ENCODE data around the gene IMMP1L. TPM values are rescaled to one million over a fixed set of nuclear protein-coding genes. Genes with fewer than 3 reads are reported as not detected.
A peak's percentile ranks its signal among the peaks of the same experiment; 100 is the strongest.

IMMP1L gene, protein sequence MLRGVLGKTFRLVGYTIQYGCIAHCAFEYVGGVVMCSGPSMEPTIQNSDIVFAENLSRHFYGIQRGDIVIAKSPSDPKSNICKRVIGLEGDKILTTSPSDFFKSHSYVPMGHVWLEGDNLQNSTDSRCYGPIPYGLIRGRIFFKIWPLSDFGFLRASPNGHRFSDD
- 10 to 100 TPM; 21.9 to 32.3 (median 28.8) TPM for total RNA-seq
- 56.2 TPM for polyA plus RNA-seq
- long read RNA-seq, donor 1, partial matches to known transcripts = 0 of 10 reads
- long read RNA-seq, donor 1, other reads (novel, unspliced or antisense) = 5 of 10 reads
- long read RNA-seq, donor 2, partial matches to known transcripts = 0 of 8 reads
- long read RNA-seq, donor 2, other reads (novel, unspliced or antisense) = 2 of 8 reads
- long read RNA-seq, donor 3, partial matches to known transcripts = 1 of 10 reads
- long read RNA-seq, donor 3, other reads (novel, unspliced or antisense) = 4 of 10 reads
- long read RNA-seq, donor 4, partial matches to known transcripts = 0 of 1 reads
- long read RNA-seq, donor 4, other reads (novel, unspliced or antisense) = 0 of 1 reads

DNA sequence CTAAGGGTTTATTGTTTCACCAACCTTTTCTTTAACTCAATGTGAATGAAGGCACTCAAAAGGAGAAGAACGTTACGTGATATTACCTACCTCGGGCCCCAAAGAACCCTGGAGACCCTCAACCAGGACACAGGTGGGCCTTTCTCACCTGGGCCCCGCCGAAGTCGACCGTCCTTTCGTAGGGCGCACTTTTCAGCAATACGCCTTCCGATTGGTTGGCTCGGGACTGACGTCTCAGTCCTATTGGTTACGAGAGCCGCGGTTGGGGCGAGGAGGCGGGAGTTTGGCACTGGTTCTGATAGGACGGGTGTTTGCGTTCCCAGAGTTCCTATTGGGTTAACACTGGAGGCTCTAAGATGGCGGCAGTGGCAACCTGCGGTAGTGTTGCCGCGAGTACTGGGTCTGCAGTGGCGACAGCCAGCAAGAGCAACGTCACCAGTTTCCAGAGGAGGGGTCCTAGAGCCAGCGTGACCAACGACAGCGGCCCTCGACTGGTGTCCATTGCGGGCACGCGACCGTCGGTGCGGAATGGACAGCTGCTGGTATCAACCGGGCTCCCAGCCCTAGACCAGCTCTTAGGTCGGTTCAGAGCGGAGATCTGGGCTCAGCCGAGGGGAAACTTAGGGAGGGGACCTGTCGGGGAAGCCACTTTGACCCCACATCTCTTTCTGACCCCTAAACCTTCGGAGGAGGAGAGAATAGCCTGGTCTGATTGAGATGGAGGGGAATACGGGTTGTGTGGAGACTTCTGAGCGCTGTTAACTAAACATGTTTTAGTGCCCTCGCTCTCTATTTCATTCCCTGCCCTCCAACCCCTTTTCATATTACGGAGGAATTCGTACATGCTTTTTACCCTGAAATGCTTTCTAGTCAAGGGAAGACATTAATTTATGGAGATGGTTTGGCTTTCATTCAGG is at the start of gene IMMP1L, which contains the start of gene ELP4:
Gene IMMP1L (minus strand): TSS at position 194 of the 917 bp plus-strand sequence. CDS start 46,346 bp downstream, outside the sequence.
Gene ELP4 (plus strand): TSS at position 339 of the 917 bp plus-strand sequence. CDS start 18 bp downstream, at position 357.
- intact Hi-C loops (cut with DNase I) = no loop called here
- Histone ChIP-seq H3K27ac (ENCODE audit: low read length) (peak within 1 kb of the TSS; percentile 88), H3K9me3 (ENCODE audit: control insufficient read depth, low read length) (no peaks in the 10 kb centered on the region), H3K4me1 (ENCODE audit: control insufficient read depth, insufficient read depth, low read length) (no peaks in the 10 kb centered on the region), H3K27me3 (ENCODE audit: control insufficient read depth, insufficient read depth) (no peaks in the 10 kb centered on the region), H3K4me3 (ENCODE audit: low read length) (peak within 1 kb of the TSS; percentile 80)
- under 1% methylated on average over 47 of the region's 47 CpGs for WGBS
- peak; percentile 96 to 98 (median 97) for DNase-seq
- peak; percentile 100 for ATAC-seq

DNA sequence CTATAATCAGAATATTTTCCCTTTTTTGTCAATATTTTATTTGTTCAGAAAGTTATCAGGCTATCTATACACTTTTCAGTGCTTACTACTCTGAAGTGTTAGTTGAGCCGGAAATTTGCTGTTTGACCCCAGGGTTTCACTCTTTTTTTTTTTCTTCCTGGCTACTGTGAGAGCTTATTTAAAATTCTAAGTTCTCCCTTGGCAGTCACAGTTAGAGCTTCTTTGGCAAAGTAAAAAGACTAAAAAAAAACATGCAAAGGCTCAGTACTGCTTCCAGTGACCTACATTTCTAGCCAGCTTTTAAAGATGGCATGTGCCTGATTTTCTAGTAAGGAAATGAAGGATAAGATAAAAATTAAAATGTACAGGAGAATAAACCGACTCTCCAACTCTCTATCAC is 48.6 kb upstream of the IMMP1L start:
- no peak for DNase-seq
- no peaks in the 10 kb centered on the region for H3K27me3 ChIP-seq (ENCODE audit: control insufficient read depth, insufficient read depth)
- intact Hi-C loops (cut with DNase I) = no loop called here
- H3K4me1 ChIP-seq (ENCODE audit: control insufficient read depth, insufficient read depth, low read length) = no peaks in the 10 kb centered on the region
- H3K4me3 ChIP-seq (ENCODE audit: low read length) = no peak overlapping the region
- H3K27ac ChIP-seq (ENCODE audit: low read length) = no peak overlapping the region
- no peaks in the 10 kb centered on the region for H3K9me3 ChIP-seq (ENCODE audit: control insufficient read depth, low read length)
- WGBS = 15% methylated on average over 2 of the region's 2 CpGs
- ATAC-seq = peak in 1 of 2 donors; percentile 47

DNA sequence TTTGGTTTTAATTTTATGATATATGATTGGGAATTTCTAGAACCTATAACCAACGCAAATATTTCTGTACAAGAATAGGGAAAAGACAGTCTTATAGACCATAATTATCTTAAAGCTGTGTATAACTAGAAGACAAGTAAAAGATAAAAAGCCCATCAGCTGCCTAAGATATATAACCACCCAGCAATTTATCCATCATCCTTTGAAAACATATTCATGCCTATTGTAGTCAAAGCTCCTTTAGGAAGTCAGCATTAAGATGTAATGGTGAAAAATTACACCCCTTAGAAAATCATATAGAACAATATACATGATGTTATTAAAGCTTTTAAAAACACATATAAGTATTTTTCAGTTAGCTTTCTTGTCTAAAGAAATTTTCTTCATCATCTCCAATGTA is 46.5 kb upstream of the IMMP1L start:
- H3K27me3 ChIP-seq (ENCODE audit: control insufficient read depth, insufficient read depth) = no peaks in the 10 kb centered on the region
- no peaks in the 10 kb centered on the region for H3K9me3 ChIP-seq (ENCODE audit: control insufficient read depth, low read length)
- 86% methylated on average over 1 of the region's 1 CpG for WGBS
- no peak overlapping the region for H3K4me3 ChIP-seq (ENCODE audit: low read length)
- DNase-seq (no peak), ATAC-seq (no peak)
- H3K27ac ChIP-seq (ENCODE audit: low read length) = no peak overlapping the region
- H3K4me1 ChIP-seq (ENCODE audit: control insufficient read depth, insufficient read depth, low read length) = no peaks in the 10 kb centered on the region
- intact Hi-C loops (cut with DNase I) = no loop called here

DNA sequence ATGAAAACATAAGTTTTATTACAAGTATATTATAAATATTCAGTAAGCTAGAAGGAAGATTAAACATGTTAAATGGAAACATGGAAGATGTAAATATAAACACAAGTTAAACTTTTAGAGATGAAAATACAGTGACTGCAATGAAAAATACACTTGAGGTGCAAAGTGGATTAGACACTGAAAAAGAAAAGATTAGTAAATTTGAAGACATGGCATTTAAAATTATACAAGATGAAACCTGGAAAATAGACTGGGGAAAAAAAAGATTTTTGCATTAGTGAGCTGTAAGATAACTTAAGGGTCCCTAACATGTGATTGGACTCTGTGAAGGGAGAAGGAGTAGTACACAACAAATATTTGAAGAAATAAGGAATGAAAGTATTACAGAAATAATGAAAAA is 33.4 kb upstream of the IMMP1L start:
- no peaks in the 10 kb centered on the region for H3K9me3 ChIP-seq (ENCODE audit: control insufficient read depth, low read length)
- H3K4me3 ChIP-seq (ENCODE audit: low read length) = no peak overlapping the region
- intact Hi-C loops (cut with DNase I) = no loop called here
- no peak for ATAC-seq
- no peak overlapping the region for H3K27ac ChIP-seq (ENCODE audit: low read length)
- no peak for DNase-seq
- no peaks in the 10 kb centered on the region for H3K27me3 ChIP-seq (ENCODE audit: control insufficient read depth, insufficient read depth)
- no peaks in the 10 kb centered on the region for H3K4me1 ChIP-seq (ENCODE audit: control insufficient read depth, insufficient read depth, low read length)

DNA sequence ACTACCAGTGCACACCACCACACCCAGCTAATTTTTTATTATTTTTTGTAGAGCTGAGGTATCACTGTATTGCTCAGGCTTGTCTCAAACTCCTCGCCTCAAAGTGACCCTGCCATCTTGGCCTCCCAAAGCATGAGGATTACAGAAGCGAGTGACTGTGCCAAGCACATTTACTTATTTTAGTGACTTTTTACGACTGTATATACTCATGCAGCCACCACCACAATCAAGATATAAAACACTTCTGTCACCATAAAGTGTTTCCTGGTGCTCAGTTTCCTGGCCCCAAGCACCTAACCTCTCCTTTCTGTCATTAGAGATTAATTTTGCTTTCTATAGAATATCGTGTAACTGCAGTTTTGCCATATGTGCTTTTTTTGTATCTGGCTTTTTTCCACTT is 26.1 kb upstream of the IMMP1L start:
- 92% methylated on average over 4 of the region's 4 CpGs for WGBS

DNA sequence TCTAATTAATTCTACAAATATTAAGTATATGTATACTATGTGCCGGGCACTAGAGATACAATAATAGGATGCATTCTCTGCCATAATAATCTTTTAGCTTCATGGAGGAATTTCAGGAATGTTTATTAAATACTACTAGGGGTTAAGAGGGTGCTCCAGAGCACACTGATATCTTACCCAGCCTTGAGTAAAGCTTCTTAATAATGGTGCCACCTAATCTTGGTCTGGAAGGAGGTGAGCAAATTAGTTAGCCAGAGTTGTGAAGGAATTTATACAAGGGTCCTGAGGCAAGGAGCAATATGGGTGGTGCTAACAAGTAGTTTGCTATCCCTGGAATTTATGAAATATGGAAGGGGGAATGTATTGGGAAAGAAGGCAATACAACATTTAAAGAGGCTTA is 21.9 kb upstream of the IMMP1L start:
- ATAC-seq (no peak), DNase-seq (no peak)
- H3K4me1 ChIP-seq (ENCODE audit: control insufficient read depth, insufficient read depth, low read length) = peaks cover 2% of the 10 kb centered on the region
- WGBS = 87% methylated on average over 1 of the region's 1 CpG
- intact Hi-C loops (cut with DNase I) = no loop called here
- no peaks in the 10 kb centered on the region for H3K9me3 ChIP-seq (ENCODE audit: control insufficient read depth, low read length)
- H3K27me3 ChIP-seq (ENCODE audit: control insufficient read depth, insufficient read depth) = no peaks in the 10 kb centered on the region
- no peak overlapping the region for H3K27ac ChIP-seq (ENCODE audit: low read length)
- H3K4me3 ChIP-seq (ENCODE audit: low read length) = no peak overlapping the region

More for the DNA sequence above, 26.1 kb upstream of the IMMP1L start:
- Histone ChIP-seq H3K27ac (ENCODE audit: low read length) (no peak overlapping the region), H3K27me3 (ENCODE audit: control insufficient read depth, insufficient read depth) (no peaks in the 10 kb centered on the region), H3K4me1 (ENCODE audit: control insufficient read depth, insufficient read depth, low read length) (no peaks in the 10 kb centered on the region), H3K4me3 (ENCODE audit: low read length) (no peak overlapping the region), H3K9me3 (ENCODE audit: control insufficient read depth, low read length) (no peaks in the 10 kb centered on the region)
- no peak for DNase-seq
- intact Hi-C loops (cut with DNase I) = no loop called here
- ATAC-seq = no peak

DNA sequence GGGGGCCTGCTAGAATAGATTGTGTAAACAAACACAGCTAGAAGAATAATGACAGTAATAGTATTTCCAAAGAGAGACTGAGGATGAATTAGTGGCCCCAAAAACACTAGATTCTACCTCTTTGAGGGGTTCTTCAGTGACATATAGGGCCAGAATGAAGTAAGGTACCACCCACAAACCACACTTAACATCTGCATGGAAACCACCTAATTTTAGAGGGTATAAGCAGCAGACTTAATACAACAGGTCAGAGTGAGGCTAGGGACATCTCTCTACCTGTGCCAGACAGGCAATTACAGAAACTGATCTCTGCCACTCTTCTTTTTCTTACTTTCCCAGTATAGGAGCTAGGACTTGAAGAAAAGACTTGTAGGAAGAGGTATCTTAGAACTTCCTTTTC is 20.3 kb upstream of the IMMP1L start:
- Histone ChIP-seq H3K4me1 (ENCODE audit: control insufficient read depth, insufficient read depth, low read length) (peaks cover 2% of the 10 kb centered on the region), H3K27me3 (ENCODE audit: control insufficient read depth, insufficient read depth) (no peaks in the 10 kb centered on the region), H3K27ac (ENCODE audit: low read length) (no peak overlapping the region), H3K9me3 (ENCODE audit: control insufficient read depth, low read length) (no peaks in the 10 kb centered on the region), H3K4me3 (ENCODE audit: low read length) (no peak overlapping the region)
- DNase-seq = no peak
- intact Hi-C loops (cut with DNase I) = no loop called here
- no peak for ATAC-seq

DNA sequence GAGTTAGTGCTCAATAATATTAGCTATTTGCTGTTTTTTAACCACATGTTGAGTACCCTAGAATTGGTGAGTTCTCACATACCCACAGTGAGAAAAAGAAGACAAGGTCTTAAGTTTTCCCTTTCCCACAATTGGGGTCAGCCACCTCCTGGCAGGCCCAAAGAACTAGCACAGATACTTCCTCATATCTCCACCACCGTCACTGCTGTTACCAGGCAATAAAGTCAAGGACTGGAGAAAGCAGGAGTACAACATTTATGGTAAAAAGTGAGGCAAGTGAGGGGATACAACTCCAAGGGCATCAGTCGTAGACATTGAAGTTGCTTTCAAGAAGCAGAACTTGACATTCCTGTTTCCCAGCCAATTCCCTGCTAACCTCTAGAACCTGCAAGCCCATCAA is 19.8 kb upstream of the IMMP1L start:
- Histone ChIP-seq H3K4me3 (ENCODE audit: low read length) (no peak overlapping the region), H3K9me3 (ENCODE audit: control insufficient read depth, low read length) (no peaks in the 10 kb centered on the region), H3K27me3 (ENCODE audit: control insufficient read depth, insufficient read depth) (no peaks in the 10 kb centered on the region), H3K27ac (ENCODE audit: low read length) (no peak overlapping the region), H3K4me1 (ENCODE audit: control insufficient read depth, insufficient read depth, low read length) (peaks cover 2% of the 10 kb centered on the region)
- intact Hi-C loops (cut with DNase I) = no loop called here
- WGBS = 67% methylated on average over 2 of the region's 2 CpGs
- ATAC-seq (no peak), DNase-seq (no peak)

DNA sequence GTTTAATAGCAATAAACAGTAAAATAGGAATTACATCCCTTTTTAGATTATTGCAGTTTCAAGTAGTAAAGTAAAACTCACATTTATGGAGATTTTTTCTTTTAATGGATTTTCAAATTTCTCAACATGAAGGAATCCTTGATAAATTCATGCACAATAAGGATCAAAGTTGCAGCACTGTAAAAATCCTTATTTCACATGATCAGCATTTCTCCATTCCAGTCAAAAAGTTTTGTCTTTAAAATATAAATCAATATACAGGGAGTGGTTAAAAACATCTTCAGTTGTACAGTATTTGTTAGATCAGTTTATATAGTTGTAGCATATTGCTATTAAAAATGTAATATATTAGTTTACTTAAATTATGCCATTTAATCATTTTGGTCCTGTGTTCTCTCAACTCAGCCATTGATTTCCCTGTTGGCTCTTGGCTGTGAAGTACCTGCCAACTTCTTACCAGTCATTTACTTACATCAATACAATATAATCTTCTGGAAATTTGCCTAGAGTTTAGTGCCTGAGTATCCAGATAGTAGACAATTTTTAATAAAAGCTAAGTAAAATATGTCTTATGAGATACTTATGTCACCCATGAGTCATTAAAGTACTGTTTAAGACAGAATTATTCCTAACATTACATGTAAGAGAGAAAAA is 12.2 kb upstream of the IMMP1L start:
- Histone ChIP-seq H3K9me3 (ENCODE audit: control insufficient read depth, low read length) (no peaks in the 10 kb centered on the region), H3K27me3 (ENCODE audit: control insufficient read depth, insufficient read depth) (no peaks in the 10 kb centered on the region), H3K27ac (ENCODE audit: low read length) (no peak overlapping the region), H3K4me1 (ENCODE audit: control insufficient read depth, insufficient read depth, low read length) (no peaks in the 10 kb centered on the region), H3K4me3 (ENCODE audit: low read length) (no peak overlapping the region)
- intact Hi-C loops (cut with DNase I) = no loop called here
- DNase-seq (no peak), ATAC-seq (no peak)

DNA sequence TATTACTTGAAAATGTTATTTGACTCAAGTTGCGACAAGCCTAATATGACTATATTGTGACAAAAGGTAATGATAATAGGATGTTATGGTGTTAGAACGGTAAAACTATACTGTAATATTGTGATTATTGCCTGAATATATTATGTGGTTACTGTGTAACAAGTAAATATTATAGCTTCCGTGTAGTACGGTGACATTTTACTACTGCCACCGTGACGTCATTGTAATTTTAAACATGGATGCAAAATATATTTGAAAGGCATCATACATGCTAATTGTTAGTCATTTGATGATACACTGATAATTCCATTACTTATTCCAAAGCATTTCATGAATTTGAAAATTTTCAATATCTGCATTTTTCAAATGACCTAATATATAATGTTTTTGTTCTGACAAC is 2.7 kb upstream of the IMMP1L start:
- no peak for ATAC-seq
- no peak for DNase-seq
- H3K4me3 ChIP-seq (ENCODE audit: low read length) = no peak overlapping the region
- no peak overlapping the region for H3K27ac ChIP-seq (ENCODE audit: low read length)
- no peaks in the 10 kb centered on the region for H3K4me1 ChIP-seq (ENCODE audit: control insufficient read depth, insufficient read depth, low read length)
- WGBS = 88% methylated on average over 6 of the region's 6 CpGs
- intact Hi-C loops (cut with DNase I) = no loop called here
- H3K27me3 ChIP-seq (ENCODE audit: control insufficient read depth, insufficient read depth) = no peaks in the 10 kb centered on the region
- no peaks in the 10 kb centered on the region for H3K9me3 ChIP-seq (ENCODE audit: control insufficient read depth, low read length)

Measured in right cardiac atrium (tissue), 5 donors.